Activated CD4-positive, alpha-beta memory T cell treated with anti-CD3 and anti-CD28 coated beads for 36 hours (primary cell): Measurements from ENCODE around the gene CNTN3. TPM values are rescaled to one million over a fixed set of nuclear protein-coding genes. Genes with fewer than 3 reads are reported as not detected.

ENCODE experiments used
- CTCF ChIA-PET: fragments of 350-600 bp; sonication (Branson Sonifier 250); formaldehyde crosslinking; loops from one replicate; lab custom pipeline; 2021; ENCODE audit warnings: antibody characterized with exemption, inconsistent platforms; lab: Charles Lee
- POLR2A ChIA-PET: fragments of 350-600 bp; sonication (Branson Sonifier 250); formaldehyde crosslinking; loops from one replicate; lab custom pipeline; 2021; ENCODE audit warnings: antibody characterized with exemption; lab: Charles Lee
- DNase-seq: peaks from one replicate; pipeline ENCODE4 v3.0.0-alpha.2; 2020
- H3K27ac Mint-ChIP-seq: one replicate; pipeline ENCODE4 v1.8.0; 2021; ENCODE audit warnings: mixed read lengths
- H3K27me3 Mint-ChIP-seq: one replicate; pipeline ENCODE4 v1.8.0; 2021; ENCODE audit warnings: mixed read lengths
- H3K36me3 Mint-ChIP-seq: one replicate; pipeline ENCODE4 v1.8.0; 2021; ENCODE audit warnings: mixed read lengths
- H3K4me1 Mint-ChIP-seq: one replicate; pipeline ENCODE4 v1.8.0; 2021; ENCODE audit warnings: low read depth, mixed read lengths
- H3K4me3 Mint-ChIP-seq: one replicate; pipeline ENCODE4 v1.8.0; 2021; ENCODE audit warnings: mild to moderate bottlenecking, mixed read lengths
- H3K9me3 Mint-ChIP-seq: one replicate; pipeline ENCODE4 v1.8.0; 2021; ENCODE audit warnings: mixed read lengths
- intact Hi-C: fragments of 100-400 bp; cut with micrococcal nuclease; formaldehyde crosslinking; loops from one replicate; pipeline ENCODE4 v1.15.1; 2023
- total RNA-seq, 2 experiments: library from RNA; stranded (reverse); gene quantifications; one replicate each; pipeline ENCODE4 v1.2.3, GENCODE V29; 2021

Gene CNTN3
- total RNA-seq, 2 experiments from 2014 or later: not detected

DNA sequence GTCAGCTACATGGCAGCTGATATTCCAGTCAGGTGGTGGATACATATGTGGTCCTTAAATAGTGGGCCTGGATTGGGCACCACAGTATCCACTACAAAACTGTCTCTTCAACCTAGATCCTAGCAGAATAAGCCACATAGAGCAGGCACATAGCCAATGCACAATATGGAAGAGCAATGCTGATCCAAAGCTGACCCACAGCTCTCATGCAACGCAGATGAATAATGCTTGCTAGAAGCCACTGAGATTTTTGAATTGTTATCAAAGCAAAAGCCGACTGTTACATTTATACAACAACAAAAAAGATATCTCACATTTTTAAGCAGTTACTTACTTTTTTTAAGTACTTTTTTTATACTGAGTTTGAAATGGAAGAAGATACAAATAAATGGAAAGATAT, 11.2 kb downstream of the CNTN3 start:
- Mint-ChIP-seq H3K4me3 (no peak overlapping the region), H3K36me3 (no peaks in the 10 kb centered on the region), H3K4me1 (no peaks in the 10 kb centered on the region), H3K9me3 (peaks cover 22% of the 10 kb centered on the region), H3K27me3 (no peaks in the 10 kb centered on the region), H3K27ac (no peak overlapping the region)
- no peak for DNase-seq
- ChIA-PET CTCF (no interaction called here), POLR2A (no interaction called here)
- intact Hi-C loops: no loop called here

DNA sequence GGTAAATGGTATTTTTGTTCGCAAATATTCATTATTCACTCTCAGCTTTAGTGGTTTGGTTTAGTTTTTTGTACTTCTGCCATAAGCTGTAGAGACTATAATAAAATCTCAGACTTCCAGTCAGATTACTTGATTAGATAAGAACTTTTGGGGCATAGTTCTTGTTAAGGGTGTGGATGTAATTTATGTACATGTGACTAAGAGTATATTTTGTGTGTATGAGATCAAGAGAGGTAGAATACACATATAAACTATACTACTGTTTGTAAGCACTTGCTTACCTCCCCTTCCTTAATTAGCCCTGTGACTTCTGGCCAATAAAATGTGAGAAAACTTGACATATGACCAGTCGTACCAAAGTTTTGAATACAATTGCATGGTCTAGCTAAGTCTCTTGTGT, 12.0 kb downstream of the CNTN3 start:
- Mint-ChIP-seq H3K27ac (no peak overlapping the region), H3K27me3 (no peaks in the 10 kb centered on the region), H3K9me3 (peaks cover 22% of the 10 kb centered on the region), H3K36me3 (no peaks in the 10 kb centered on the region), H3K4me3 (no peak overlapping the region), H3K4me1 (no peaks in the 10 kb centered on the region)
- ChIA-PET POLR2A (no interaction called here), CTCF (no interaction called here)
- DNase-seq: no peak
- intact Hi-C loops: no loop called here

DNA sequence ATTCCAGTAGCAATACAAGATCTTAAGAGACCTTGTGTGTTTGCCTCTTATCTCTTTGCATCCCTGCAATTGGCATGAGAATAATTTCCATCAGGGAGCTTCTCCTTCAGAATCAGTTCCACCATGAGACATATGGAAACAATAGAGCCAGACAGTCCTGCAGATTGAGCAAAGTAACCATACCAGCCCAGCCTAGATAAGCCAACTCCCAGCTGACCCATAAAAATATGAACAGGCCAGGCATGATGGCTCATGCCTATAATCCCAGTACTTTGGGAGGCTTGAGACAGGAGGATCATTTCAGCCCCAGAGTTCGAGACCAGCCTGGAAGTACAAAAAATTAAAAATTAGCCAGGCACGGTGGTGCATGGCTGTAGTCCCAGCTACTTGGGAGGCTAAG, 12.7 kb downstream of the CNTN3 start:
- CTCF ChIA-PET: no interaction called here
- Mint-ChIP-seq H3K4me1 (no peaks in the 10 kb centered on the region), H3K9me3 (peaks cover 22% of the 10 kb centered on the region), H3K36me3 (no peaks in the 10 kb centered on the region), H3K27ac (no peak overlapping the region), H3K4me3 (no peak overlapping the region), H3K27me3 (no peaks in the 10 kb centered on the region)
- DNase-seq: no peak
- intact Hi-C loops: no loop called here
- POLR2A ChIA-PET: no interaction called here

GRCh38 chr3:74599564-74599963, 14.9 kb downstream of the CNTN3 start:
- Mint-ChIP-seq H3K36me3 (no peaks in the 10 kb centered on the region), H3K27ac (no peak overlapping the region), H3K9me3 (peaks cover 15% of the 10 kb centered on the region), H3K4me1 (no peaks in the 10 kb centered on the region), H3K4me3 (no peak overlapping the region), H3K27me3 (no peaks in the 10 kb centered on the region)
- DNase-seq: no peak
- CTCF ChIA-PET: no interaction called here
- intact Hi-C loops: no loop called here
- POLR2A ChIA-PET: no interaction called here

- POLR2A ChIA-PET: no interaction called here
- Mint-ChIP-seq H3K36me3 (no peaks in the 10 kb centered on the region), H3K4me1 (no peaks in the 10 kb centered on the region), H3K27ac (no peak overlapping the region), H3K9me3 (no peaks in the 10 kb centered on the region), H3K27me3 (no peaks in the 10 kb centered on the region), H3K4me3 (no peak overlapping the region)
- intact Hi-C loops: no loop called here
- DNase-seq: no peak
- CTCF ChIA-PET: no interaction called here
Observed at GRCh38 chr3:74593152-74593551, 21.3 kb downstream of the CNTN3 start.

DNA sequence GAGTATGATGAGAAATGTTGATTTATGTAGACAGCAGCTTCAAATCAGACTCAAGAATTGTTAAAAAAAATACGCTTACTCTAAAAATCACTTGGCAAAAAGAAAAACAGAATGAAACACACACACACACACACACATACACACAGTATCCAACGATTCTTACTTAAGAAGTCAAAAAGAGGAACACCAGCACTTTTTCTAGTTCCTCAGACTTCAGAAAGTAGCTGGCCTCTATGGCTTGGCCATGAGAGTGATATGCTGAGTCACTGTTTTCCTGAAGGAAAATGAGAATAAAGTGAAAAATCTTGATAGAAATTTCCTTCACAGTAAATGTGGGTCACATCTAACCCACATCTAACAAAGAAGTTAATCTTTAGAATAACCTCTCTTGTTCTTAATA, 22.1 kb downstream of the CNTN3 start:
- CTCF ChIA-PET: no interaction called here
- POLR2A ChIA-PET: no interaction called here
- no peak overlapping the region for H3K27ac Mint-ChIP-seq
- H3K27me3 Mint-ChIP-seq: no peaks in the 10 kb centered on the region
- no peak for DNase-seq
- no peaks in the 10 kb centered on the region for H3K36me3 Mint-ChIP-seq
- H3K9me3 Mint-ChIP-seq: peaks cover 2% of the 10 kb centered on the region
- intact Hi-C loops: no loop called here
- H3K4me3 Mint-ChIP-seq: no peak overlapping the region
- no peaks in the 10 kb centered on the region for H3K4me1 Mint-ChIP-seq

- peaks cover 3% of the 10 kb centered on the region for H3K9me3 Mint-ChIP-seq
- ChIA-PET POLR2A (no interaction called here), CTCF (no interaction called here)
- no peaks in the 10 kb centered on the region for H3K36me3 Mint-ChIP-seq
- H3K27ac Mint-ChIP-seq: no peak overlapping the region
- H3K27me3 Mint-ChIP-seq: no peaks in the 10 kb centered on the region
- intact Hi-C loops: no loop called here
- no peaks in the 10 kb centered on the region for H3K4me1 Mint-ChIP-seq
- DNase-seq: no peak
- H3K4me3 Mint-ChIP-seq: no peak overlapping the region
Observed at GRCh38 chr3:74591946-74592345, 22.5 kb downstream of the CNTN3 start.

DNA sequence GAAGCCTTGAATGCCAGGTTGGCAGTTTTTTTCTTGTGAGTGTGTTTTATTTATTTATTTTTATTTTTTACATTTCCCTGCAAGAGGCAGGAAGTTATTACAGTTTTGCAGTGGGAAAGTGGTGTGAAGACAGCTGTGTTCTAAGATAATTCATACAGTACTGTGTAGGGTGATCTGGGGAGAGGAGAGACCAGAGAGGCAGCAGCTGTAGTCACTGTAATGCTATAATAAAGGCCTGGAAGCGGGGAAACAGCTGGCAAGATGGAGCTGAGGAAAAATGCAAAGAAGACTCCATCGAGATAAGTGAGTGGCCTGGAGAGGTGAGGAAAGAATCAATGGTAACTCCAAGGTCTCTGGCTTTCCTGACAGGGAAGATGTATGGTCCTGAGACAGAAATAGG, 23.1 kb downstream of the CNTN3 start:
- H3K27ac Mint-ChIP-seq: no peak overlapping the region
- DNase-seq: no peak
- no peaks in the 10 kb centered on the region for H3K27me3 Mint-ChIP-seq
- no peaks in the 10 kb centered on the region for H3K36me3 Mint-ChIP-seq
- no peak overlapping the region for H3K4me3 Mint-ChIP-seq
- intact Hi-C loops: no loop called here
- H3K4me1 Mint-ChIP-seq: no peaks in the 10 kb centered on the region
- H3K9me3 Mint-ChIP-seq: peaks cover 3% of the 10 kb centered on the region
- ChIA-PET POLR2A (no interaction called here), CTCF (no interaction called here)

- intact Hi-C loops: no loop called here
- H3K27me3 Mint-ChIP-seq: no peaks in the 10 kb centered on the region
- peaks cover 3% of the 10 kb centered on the region for H3K9me3 Mint-ChIP-seq
- H3K27ac Mint-ChIP-seq: no peak overlapping the region
- H3K36me3 Mint-ChIP-seq: no peaks in the 10 kb centered on the region
- H3K4me3 Mint-ChIP-seq: no peak overlapping the region
- no peak for DNase-seq
- ChIA-PET CTCF (no interaction called here), POLR2A (no interaction called here)
- no peaks in the 10 kb centered on the region for H3K4me1 Mint-ChIP-seq
Observed at GRCh38 chr3:74590620-74591262, 23.7 kb downstream of the CNTN3 start.

DNA sequence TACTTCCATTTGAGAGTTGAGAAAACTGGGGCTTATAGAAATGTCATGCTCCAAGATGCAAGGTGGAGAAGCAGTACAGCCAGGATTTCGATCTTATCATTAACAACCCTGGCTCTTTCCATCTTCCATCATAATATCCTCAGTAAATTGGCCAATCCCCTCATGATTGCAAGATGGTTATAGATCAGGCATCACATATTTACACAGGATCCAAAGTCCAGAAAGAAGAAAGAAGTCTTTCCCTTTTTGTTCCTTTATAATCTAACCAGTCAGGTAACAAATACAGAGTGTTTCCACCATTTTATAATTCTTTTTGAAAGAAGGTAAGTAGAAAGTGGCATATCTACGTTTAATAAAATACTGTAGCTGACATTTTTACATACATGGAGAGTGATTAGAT, 29.7 kb downstream of the CNTN3 start:
- POLR2A ChIA-PET: no interaction called here
- DNase-seq: no peak
- H3K36me3 Mint-ChIP-seq: no peaks in the 10 kb centered on the region
- CTCF ChIA-PET: no interaction called here
- no peaks in the 10 kb centered on the region for H3K4me1 Mint-ChIP-seq
- peaks cover 7% of the 10 kb centered on the region for H3K9me3 Mint-ChIP-seq
- no peak overlapping the region for H3K27ac Mint-ChIP-seq
- no peak overlapping the region for H3K4me3 Mint-ChIP-seq
- no peaks in the 10 kb centered on the region for H3K27me3 Mint-ChIP-seq
- intact Hi-C loops: no loop called here

- H3K36me3 Mint-ChIP-seq: no peaks in the 10 kb centered on the region
- CTCF ChIA-PET: no interaction called here
- no peaks in the 10 kb centered on the region for H3K27me3 Mint-ChIP-seq
- no peak for DNase-seq
- no peaks in the 10 kb centered on the region for H3K4me1 Mint-ChIP-seq
- H3K4me3 Mint-ChIP-seq: no peak overlapping the region
- POLR2A ChIA-PET: no interaction called here
- intact Hi-C loops: no loop called here
- H3K9me3 Mint-ChIP-seq: peaks cover 7% of the 10 kb centered on the region
- H3K27ac Mint-ChIP-seq: no peak overlapping the region
Observed at GRCh38 chr3:74582982-74583381, 31.5 kb downstream of the CNTN3 start.

DNA sequence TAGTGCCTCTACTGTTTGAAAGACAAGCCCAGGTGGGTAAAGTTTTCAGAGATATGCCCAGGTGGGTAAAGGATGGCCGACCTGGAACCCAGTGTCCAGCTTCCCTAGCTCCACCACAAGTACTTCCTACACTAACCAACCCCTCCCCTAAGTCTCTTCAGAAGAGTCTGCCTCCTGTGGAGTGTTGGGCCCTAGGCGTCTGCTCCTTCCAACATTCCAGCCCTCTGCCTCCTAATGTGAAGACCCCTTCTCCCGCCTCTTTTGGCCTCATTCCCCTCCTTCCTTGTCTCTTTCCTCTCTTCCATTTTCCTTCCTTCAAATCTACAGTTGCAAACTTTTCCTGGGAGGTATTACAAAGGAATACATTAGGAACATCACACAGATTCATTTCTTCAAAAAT, 38.6 kb downstream of the CNTN3 start:
- no peaks in the 10 kb centered on the region for H3K27me3 Mint-ChIP-seq
- H3K4me3 Mint-ChIP-seq: no peak overlapping the region
- ChIA-PET CTCF (no interaction called here), POLR2A (no interaction called here)
- H3K36me3 Mint-ChIP-seq: no peaks in the 10 kb centered on the region
- no peaks in the 10 kb centered on the region for H3K4me1 Mint-ChIP-seq
- intact Hi-C loops: no loop called here
- peaks cover 12% of the 10 kb centered on the region for H3K9me3 Mint-ChIP-seq
- no peak for DNase-seq
- H3K27ac Mint-ChIP-seq: no peak overlapping the region

DNA sequence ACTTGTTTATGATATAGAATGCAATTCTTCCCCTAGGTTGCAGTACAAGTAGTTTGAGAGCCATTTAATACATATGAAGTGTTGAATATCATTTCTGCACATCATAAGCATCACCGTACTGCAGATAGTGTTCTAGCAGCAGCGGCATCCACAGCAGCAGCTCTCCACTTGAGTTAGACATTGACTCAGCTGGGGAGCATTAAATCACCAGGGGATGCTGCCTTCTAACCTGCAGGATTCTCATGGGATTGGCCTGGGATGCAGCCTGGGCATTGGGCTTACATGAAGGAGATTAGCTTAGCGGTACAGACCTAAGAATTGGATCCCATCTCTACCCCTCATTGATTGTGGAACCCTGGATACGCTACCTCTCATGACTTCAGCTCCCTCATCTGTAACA, 43.3 kb downstream of the CNTN3 start:
- Mint-ChIP-seq H3K4me3 (no peak overlapping the region), H3K27me3 (no peaks in the 10 kb centered on the region), H3K9me3 (peaks cover 25% of the 10 kb centered on the region), H3K27ac (no peak overlapping the region), H3K4me1 (no peaks in the 10 kb centered on the region), H3K36me3 (no peaks in the 10 kb centered on the region)
- intact Hi-C loops: no loop called here
- no peak for DNase-seq
- ChIA-PET CTCF (no interaction called here), POLR2A (no interaction called here)
